Heart right ventricle (tissue), 16 donors: ENCODE results near the gene IL1R2. TPM values are rescaled to one million over a fixed set of nuclear protein-coding genes. Genes with fewer than 3 reads are reported as not detected.

Source experiments
- ATAC-seq, 8 donors: fragments of 200-7000 bp; cut with Tn5 transposase; one replicate each; pipeline ENCODE4 v1.9.1; 2020; ENCODE audit warnings: mild to moderate bottlenecking in 8 of 8, moderate library complexity in 8 of 8, moderate number of reproducible peaks in 1 of 8
- DNase-seq, 2 donors: peaks; one replicate each; pipeline ENCODE4 v3.0.0-alpha.2; 2020
- H3K27ac ChIP-seq, 10 donors: fragments of 200-600 bp; sonication (generic) in 2 of 10; one replicate each; pipeline versions ENCODE4 v1.5.0 to v1.8.0; 2020 to 2022; ENCODE audit warnings: mild to moderate bottlenecking in 3 of 10
- H3K27me3 ChIP-seq, 7 donors: fragments of 200-600 bp; one replicate each; pipeline ENCODE4 v1.8.0; 2021 to 2022; ENCODE audit warnings: mild to moderate bottlenecking in 2 of 7
- H3K36me3 ChIP-seq, 9 donors: fragments of 200-600 bp; sonication (generic) in 1 of 9; one replicate each; pipeline versions ENCODE4 v1.5.0 to v1.8.0; 2020 to 2022; ENCODE audit warnings: mild to moderate bottlenecking in 2 of 9
- H3K4me1 ChIP-seq, 9 donors: fragments of 200-600 bp; sonication (generic) in 1 of 9; one replicate each; pipeline versions ENCODE4 v1.5.0 to v1.8.0; 2020 to 2022; ENCODE audit warnings: mild to moderate bottlenecking in 4 of 9
- H3K4me3 ChIP-seq, 10 donors: fragments of 200-600 bp; sonication (generic) in 2 of 10; one replicate each; pipeline versions ENCODE4 v1.5.0 to v1.8.0; 2020 to 2022; ENCODE audit warnings: mild to moderate bottlenecking in 7 of 10, moderate library complexity in 2 of 10
- H3K9me3 ChIP-seq, 11 donors: fragments of 200-600 bp in 10 of 11; sonication (generic) in 2 of 11; one replicate each; pipeline versions ENCODE4 v1.5.0 to v1.8.0; 2013 to 2022; ENCODE audit warnings: mild to moderate bottlenecking in 2 of 11, control low read depth in 1 of 11, moderate library complexity in 1 of 11
- WGBS, 2 donors: extraction: QIAGEN DNeasy Blood & Tissue Kit; methylation state at CpG; one replicate each; pipeline ENCODE4 v1.1.7; 2013; ENCODE audit warnings: inconsistent platforms in 1 of 2; 5-methylcytosine and 5-hydroxymethylcytosine counted together
- intact Hi-C, 10 donors: fragments of 100-400 bp; cut with DNase I; formaldehyde crosslinking; loops; one replicate each; pipeline versions ENCODE4 v1.11.1 to v1.14.2; 2022
- polyA plus RNA-seq, 2 donors: library from polyadenylated mRNA; stranded (reverse); fragments of 200-250 nt; gene quantifications; one replicate each; pipeline ENCODE4 v1.2.3, GENCODE V29; 2013
- total RNA-seq, 10 donors: library from RNA; stranded (reverse); fragmentation: NEBNext Ultra II Directional in 3 of 10; extraction: Animal tissue kit (Norgen Biotek cat#: 25700) in 3 of 10; gene quantifications; one replicate each; pipeline versions ENCODE4 v1.2.1 to v1.2.4, GENCODE V29; 2021 to 2023
- TF ChIP-seq, protein P1 (sequence below), 9 donors: fragments of 200-600 bp; sonication (generic) in 2 of 9; IDR thresholded peaks; one replicate each; pipeline versions ENCODE4 v1.5.0 to v1.8.0; 2021 to 2022; ENCODE audit warnings: antibody characterized with exemption in 9 of 9, mild to moderate bottlenecking in 5 of 9, moderate library complexity in 1 of 9
- donor health status: Arrhythmogenic right ventricular cardiomyopathy.
- donor health status: ischemic (EF 13 %, LVEDD 7.1; RV severe dilation, severe dysfunction).
- donor health status: healthy with polysubstance abuse.
- donor health status: DM: no; HTN: yes; CAD: no.
- donor health status: DM: no; HTN: no; CAD: no.
- donor health status: ischemic (EF 25% LVEDD 6.9; RV normal size, moderate dysfunction).
- donor health status: ischemic (EF 25% LVEDD 5.7; RV mildly dilated, moderate dysfunction).
- donor health status: healthy.
- donor health status: DM: yes; HTN: yes; CAD: no.
- donor health status: Ischemic cardiomyopathy.
- donor health status: ischemic (EF 35%, LVEDD 5.7; RV mildly dilated, moderate dysfunction).
- donor health status: nonischemic (EF 11% LVEDD 7.7; RV severe dilation, severe dysfunction).
- donor health status: DM: yes; HTN: yes; CAD: no.
- donor health status: PGD.
- donor health status: ischemic (EF 29% LVEDD 5.4; RV normal size, mild dysfunction).
- donor health status: nonischemic (EF 23%, LVEDD 6.1; RV moderate dilation, normal function).

The IL1R2 gene
- total and polyA plus RNA-seq, 12 donors: 0.34 to 9.4 (median 1.5) TPM; not detected in 2

DNA sequence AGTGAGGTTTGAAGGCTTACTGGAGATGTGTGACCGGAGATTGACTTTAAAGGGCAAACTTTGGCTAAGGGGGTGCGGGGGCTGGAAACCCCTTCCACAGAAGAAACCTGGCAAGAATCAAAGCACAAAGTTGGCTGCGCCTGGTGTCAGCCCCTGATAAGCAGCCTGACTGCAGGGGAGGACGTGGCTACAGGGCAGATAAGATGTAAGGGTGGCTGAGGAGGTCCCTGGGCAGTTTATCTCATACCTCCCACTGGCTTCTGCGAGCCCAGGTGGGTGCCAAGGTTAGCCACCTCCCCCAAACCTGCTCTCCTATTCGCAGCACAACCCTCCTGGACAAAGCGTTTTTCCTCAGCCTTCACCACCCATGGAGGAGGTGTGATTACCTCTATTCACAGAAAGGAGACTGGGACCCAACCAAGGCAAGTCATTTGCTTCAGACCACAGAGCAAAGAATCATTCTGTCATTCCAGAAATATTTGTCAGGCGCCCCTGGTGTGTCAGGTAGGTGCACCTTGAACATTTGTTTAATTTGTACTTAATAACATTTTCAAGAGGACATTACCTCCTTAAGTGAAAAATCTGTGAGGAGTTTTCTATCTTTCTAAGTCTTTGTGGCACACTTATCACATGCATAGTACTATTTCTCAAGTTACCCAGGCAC, 77.7 kb downstream of the IL1R2 start:
- Histone ChIP-seq H3K27me3 (no peaks in the 10 kb centered on the region), H3K36me3 (no peaks in the 10 kb centered on the region), H3K27ac (peak overlapping the region in 5 of 10 donors; percentile 36 to 88 (median 64)), H3K4me1 (peaks cover 14 to 52% (median 31%) of the 10 kb centered on the region in 9 donors), H3K4me3 (no peak overlapping the region), H3K9me3 (peaks cover 0 to 8% (median 0%) of the 10 kb centered on the region in 11 donors)
- DNase-seq (no peak), ATAC-seq (peak in 2 of 8 donors; percentile 8 to 40)
- TF ChIP-seq, protein P1, sequence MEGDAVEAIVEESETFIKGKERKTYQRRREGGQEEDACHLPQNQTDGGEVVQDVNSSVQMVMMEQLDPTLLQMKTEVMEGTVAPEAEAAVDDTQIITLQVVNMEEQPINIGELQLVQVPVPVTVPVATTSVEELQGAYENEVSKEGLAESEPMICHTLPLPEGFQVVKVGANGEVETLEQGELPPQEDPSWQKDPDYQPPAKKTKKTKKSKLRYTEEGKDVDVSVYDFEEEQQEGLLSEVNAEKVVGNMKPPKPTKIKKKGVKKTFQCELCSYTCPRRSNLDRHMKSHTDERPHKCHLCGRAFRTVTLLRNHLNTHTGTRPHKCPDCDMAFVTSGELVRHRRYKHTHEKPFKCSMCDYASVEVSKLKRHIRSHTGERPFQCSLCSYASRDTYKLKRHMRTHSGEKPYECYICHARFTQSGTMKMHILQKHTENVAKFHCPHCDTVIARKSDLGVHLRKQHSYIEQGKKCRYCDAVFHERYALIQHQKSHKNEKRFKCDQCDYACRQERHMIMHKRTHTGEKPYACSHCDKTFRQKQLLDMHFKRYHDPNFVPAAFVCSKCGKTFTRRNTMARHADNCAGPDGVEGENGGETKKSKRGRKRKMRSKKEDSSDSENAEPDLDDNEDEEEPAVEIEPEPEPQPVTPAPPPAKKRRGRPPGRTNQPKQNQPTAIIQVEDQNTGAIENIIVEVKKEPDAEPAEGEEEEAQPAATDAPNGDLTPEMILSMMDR (IDR thresholded peaks at IDR 0.05): no peak
- intact Hi-C loops: loop anchor here in 1 of 10 donors (5.0 to 10.0 kb wide), 2 partner anchors 47 to 75 kb away; partner anchors contain the start of gene IL1R1
- 54 to 67% methylated on average over 8 of the region's 8 CpGs for WGBS, 2 donors

DNA sequence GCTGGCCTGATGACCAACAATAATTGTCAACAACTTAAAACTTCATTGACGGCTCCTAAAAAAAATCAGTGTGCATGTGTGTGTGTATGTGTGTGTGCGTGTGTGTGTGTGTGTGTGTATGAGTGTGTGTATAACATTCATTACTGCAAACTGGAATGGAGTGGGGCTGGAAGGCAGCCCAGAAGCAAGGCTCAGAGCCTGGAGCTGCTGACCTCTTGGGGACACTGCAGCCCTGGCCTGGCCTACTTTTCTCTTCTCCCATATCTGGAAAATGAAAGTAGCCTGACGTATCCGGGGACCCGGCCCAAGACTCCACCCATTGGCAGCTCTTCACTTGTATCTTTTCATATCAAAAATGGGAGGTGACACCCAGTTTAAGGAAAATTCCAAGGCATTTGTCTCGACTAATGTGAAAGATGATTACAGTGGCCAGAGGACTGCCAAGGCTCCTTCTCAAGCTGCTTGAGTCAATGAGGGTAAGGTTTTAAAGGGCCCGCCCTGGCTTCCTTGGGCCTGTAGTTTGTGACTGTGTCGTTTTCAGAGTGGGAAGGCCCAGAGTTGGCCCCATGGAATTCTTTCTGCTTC, 78.4 kb downstream of the IL1R2 start:
- peak overlapping the region in 6 of 10 donors; percentile 1 to 40 (median 18) for H3K4me3 ChIP-seq
- WGBS, 2 donors: 13 to 16% methylated on average over 8 of the region's 8 CpGs

DNA sequence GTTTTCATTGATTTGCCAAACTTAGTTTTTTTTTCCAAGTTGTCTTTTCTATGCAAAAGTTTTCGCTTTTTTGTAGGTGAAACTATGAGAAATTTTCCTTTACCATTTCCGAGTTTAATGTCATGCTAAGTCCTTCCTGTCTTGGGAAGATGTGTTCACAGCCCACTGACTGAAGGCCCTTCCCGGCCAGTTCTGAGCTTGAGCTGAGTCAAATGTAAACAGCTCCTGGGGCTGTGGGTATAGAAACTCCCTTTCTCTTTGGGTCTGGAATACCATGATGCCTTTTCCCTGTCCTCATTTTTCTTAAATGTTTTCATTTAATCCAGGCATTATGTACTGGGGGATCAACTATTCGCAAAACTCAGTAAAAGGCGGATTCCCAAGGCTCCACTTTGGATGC, 81.0 kb downstream of the IL1R2 start:
- no peak overlapping the region for H3K27ac ChIP-seq
- no peaks in the 10 kb centered on the region for H3K27me3 ChIP-seq
- no peaks in the 10 kb centered on the region for H3K36me3 ChIP-seq
- H3K9me3 ChIP-seq: no peaks in the 10 kb centered on the region
- no peak for ATAC-seq
- 93 to 96% methylated on average over 5 of the region's 5 CpGs for WGBS, 2 donors
- no peak for DNase-seq
- TF ChIP-seq, protein P1 (IDR thresholded peaks at IDR 0.05): no peak
- H3K4me3 ChIP-seq: no peak overlapping the region
- H3K4me1 ChIP-seq: peaks cover 8 to 30% (median 15%) of the 10 kb centered on the region in 9 donors
- intact Hi-C loops: no loop called here

More for the DNA sequence above, 78.4 kb downstream of the IL1R2 start:
- DNase-seq: peak; percentile 88 to 93
- TF ChIP-seq, protein P1 (IDR thresholded peaks at IDR 0.05): peak in 5 of 9 donors; percentile 16 to 53 (median 41)
- Histone ChIP-seq H3K27ac (peak overlapping the region; percentile 47 to 88 (median 74)), H3K4me1 (peaks cover 8 to 47% (median 24%) of the 10 kb centered on the region in 9 donors), H3K9me3 (peaks cover 0 to 8% (median 0%) of the 10 kb centered on the region in 11 donors), H3K36me3 (no peaks in the 10 kb centered on the region), H3K27me3 (no peaks in the 10 kb centered on the region)
- ATAC-seq: peak; percentile 95 to 98 (median 97)
- intact Hi-C loops: loop anchor here in 1 of 10 donors (2.0 kb wide), 1 partner anchor 73 kb away; the partner anchor contains the start of gene IL1R1

DNA sequence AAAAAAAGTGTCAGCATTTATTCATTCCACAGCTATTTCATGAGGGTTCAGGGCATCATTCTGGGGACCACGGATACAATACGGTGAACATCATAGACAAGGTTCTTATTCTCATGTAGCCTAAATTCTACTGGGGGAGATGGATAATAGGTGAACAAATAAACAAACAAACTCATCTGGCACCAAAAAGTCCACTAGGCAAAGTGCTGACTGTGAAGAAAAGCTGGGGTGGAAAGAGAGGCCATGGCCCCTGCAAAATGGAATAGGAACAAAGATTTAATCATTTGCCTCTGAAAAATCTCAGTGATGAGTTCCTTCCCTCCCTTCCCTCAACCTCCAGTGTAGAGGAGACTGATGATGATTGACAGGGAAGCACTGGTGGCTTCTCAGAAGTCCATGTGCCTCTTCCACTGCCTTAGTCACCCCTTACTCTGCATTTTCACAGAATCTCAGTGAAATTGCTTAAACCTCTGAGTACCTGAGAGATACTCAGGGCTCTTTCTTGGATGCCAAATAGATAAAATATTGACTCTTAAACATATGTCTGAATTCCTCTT, 81.5 kb downstream of the IL1R2 start:
- Histone ChIP-seq H3K36me3 (no peaks in the 10 kb centered on the region), H3K27me3 (no peaks in the 10 kb centered on the region), H3K4me3 (no peak overlapping the region), H3K4me1 (peaks cover 8 to 30% (median 15%) of the 10 kb centered on the region in 9 donors), H3K27ac (no peak overlapping the region), H3K9me3 (no peaks in the 10 kb centered on the region)
- ATAC-seq (no peak), DNase-seq (no peak)
- 94 to 97% methylated on average over 2 of the region's 2 CpGs for WGBS, 2 donors
- TF ChIP-seq, protein P1 (IDR thresholded peaks at IDR 0.05): no peak
- intact Hi-C loops: no loop called here
